HG03457 (cell line): Measurements from ENCODE around the gene PRDM10.
"Not testable (repeated sequence)": the region's sequence is repeated elsewhere in the genome, so short reads cannot be mapped to it uniquely, and the experiment has no call there.

Experiments used
- ATAC-seq: cut with Tn5 transposase; IDR thresholded peaks from one replicate; pipeline ENCODE4 v1.9.1; 2021; ENCODE audit warnings: moderate number of reproducible peaks; ENCODE audit not compliant: unreplicated experiment

PRDM10 gene

GRCh38 chr11:130002352-130002845 lies at the start of gene PRDM10:
Gene PRDM10, minus strand, starts transcription at chr11:130002835. Its CDS starts 41,871 bp downstream, at chr11:129960964.
- ATAC-seq = peak; percentile 26

- no peak for ATAC-seq
These were observed 48.4 kb upstream of the PRDM10 start for GRCh38 chr11:130051082-130051481.

DNA sequence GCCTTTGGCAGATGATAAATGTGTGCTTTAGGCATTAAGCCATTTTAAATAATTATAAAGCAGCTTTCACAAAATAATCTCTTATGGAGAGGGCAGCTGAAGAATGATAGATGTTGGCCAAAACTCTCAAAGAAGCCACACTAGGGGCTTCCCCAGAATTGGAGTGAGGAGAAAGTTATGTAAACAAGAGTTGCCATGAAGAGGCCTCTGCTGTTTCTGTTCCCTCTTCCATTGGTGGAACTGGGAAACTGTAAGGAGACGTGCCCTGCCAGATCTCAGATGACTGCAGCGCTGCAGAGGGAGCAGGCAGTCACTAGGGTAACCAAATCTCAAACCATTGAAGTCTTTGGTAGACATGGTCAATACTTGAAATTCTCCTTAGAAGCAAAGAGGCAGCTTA lies 47.6 kb upstream of the PRDM10 start:
- ATAC-seq = no peak

DNA sequence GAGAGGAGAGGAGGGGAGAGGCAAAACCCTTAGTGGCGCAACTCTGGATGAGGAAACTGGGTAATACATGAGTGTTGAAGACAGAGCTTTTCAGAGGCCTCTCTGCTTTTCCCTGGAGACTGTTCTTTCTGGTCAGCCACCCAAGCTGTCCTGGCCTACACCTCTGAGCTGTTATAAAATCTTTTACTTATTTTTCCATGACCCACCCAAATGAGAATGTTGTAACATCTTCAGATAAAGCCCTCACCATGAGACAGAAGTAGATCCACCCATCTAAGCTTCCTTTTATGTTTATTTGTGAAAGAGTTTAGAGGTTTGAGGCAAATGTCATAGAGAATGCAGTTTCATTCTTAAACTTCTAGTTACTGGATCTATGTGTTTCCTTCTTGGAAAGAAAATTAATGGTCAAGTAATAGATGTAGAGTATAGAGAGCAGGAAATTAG lies 46.7 kb upstream of the PRDM10 start:
- no peak for ATAC-seq

GRCh38 chr11:130047141-130047540 lies 44.5 kb upstream of the PRDM10 start:
- ATAC-seq = no peak

DNA sequence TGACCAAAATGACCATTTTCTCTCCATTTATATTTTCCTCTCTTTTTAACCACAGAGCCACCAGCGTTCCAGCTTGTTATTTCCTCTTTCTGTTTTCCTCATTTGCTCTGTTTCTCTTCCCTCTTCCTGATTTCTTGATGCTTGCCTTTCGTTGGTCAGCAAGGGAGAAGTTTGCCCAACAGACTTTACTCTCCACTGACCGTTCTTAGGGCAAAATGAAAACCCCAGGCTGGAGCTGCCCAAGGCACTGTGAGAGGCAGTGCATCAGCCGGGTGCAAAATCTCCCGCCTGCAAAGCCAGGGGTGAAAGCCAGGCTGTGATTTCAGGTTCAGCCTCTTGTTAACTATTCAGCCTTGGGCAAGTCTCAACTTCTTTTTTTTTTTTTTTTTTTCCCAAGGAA lies 40.9 kb upstream of the PRDM10 start:
- no peak for ATAC-seq

DNA sequence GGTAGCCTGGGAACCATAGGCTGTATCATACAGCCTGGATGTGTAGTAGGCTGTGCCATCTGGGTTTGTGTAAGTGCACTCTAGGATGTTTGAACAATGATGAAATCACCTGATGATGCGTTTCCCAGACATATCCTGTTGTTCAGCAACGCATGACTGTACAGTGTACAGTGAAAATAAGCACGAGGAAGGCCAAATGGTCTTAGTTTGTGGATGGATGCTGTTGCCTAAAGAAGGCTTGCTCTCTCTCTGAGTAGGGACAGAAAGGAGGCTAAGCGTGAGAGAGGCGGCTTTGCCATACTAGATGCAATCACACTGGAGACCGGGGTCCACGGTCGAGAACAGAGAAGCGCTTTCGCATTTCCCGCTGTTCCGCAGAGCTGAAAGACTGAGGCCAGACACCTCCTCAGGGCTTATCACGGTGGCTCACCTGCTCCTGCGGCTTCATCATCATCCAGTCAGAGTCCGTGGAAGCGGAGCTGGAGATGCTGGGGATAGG lies 39.5 kb upstream of the PRDM10 start:
- ATAC-seq = no peak

DNA sequence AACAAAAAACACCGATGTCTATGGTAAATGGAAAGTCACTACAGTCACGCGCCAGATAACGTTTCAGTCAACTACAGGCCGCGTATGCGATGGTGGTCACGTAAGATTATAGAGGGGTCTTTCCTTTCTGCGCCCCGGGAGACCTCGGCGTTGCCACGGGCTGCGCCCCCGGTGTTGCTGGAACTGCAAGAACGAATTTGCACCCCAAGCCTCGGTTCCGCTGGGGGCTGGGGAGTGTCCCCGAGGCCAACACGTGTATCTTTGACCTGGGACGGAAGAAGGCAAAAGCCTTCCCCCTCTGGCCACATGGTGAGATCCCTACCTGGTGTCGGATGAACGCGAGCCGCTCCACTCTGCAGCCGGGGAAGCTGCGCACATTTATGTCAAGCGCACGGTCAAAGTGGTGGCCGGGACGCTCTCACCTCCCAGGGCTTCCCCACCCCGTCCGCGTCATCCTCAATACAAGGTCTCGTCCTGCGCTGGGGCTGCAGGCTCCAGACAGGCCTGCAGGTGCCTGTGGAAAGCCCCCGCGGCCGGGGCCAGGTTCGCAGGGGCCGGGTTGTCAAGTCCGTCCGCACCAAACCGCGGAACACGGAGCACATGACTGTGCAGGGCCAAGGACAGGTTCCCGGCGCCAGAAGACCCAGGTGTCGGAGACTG lies 37.8 kb upstream of the PRDM10 start:
- ATAC-seq = no peak

DNA sequence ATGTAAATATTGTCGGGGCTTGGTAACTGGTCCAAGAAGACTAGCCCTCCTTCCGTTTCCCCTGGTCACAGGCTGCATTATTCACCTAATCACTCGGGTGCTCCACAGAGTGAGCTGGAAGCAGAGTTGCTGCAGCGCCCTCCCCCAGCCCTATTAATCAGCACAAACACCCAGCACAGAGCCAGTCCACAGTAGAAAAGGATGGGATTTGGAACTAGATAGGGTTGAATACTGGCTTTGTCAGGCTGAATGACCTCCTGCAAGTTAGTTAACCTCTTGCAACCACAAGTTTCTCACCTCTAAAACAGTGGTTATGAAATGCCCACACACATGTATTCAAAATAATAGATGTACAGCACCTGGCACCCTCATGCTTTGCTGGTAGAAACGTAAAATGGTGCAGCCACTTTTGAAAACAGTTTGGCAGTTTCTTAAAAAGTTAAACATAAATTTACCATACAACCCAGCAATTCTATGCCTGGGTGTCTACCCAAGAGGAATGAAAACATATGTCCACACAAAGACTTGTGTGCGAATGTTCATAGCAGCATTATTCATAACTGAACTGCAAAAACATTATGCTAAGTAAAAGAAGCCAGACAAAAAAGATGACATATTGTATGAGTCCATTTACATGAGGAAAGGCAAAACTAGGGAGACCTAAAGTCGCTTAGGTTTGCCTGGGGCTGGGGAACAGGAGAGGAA lies 35.4 kb upstream of the PRDM10 start:
- ATAC-seq = no peak

- ATAC-seq = no peak
These were observed 34.4 kb upstream of the PRDM10 start for GRCh38 chr11:130037058-130037457.

GRCh38 chr11:130034236-130034635 lies 31.6 kb upstream of the PRDM10 start:
- ATAC-seq = no peak

DNA sequence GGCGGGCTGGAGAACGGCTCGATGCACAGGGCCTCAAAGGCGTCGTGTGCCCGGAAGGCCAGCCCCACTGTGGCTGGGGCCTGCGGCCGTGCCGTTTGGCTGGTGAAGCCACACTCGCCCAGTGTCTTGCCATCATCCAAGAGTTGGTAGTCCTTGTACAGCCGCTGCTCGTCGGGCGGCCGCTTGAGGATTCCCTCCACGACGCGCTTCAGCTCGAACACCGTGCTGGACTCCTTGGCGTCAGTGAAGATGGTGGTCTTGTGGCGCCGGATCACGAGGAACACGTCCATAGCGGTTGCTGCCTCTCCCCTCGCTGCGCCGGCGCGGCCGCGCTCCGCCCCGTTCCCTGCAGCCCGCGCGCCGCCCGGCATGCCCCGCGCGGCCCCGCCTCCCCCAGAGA lies 30.3 kb upstream of the PRDM10 start:
- ATAC-seq = no peak

DNA sequence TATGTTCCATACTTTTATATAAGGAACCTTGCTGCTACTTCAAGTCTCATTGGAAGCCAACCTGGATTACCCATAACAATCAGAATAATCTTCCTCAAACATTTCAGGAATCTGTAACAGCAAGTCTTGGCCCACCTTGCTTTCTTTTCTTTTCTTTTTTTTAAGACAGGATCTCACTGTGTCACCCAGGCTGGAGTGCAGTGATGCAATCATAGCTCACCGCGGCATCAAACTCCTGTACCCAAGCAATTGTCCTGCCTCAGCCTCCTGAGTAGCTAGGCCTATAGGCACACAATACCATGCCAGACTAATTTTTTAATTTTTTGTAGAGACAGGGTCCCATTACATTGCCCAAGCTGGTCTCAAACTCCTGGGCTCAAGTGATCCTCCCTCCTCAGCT lies 29.3 kb upstream of the PRDM10 start:
- ATAC-seq = no peak

GRCh38 chr11:130031056-130031455 lies 28.4 kb upstream of the PRDM10 start:
- no peak for ATAC-seq

- peak; percentile 77 for ATAC-seq
These were observed 26.5 kb upstream of the PRDM10 start for GRCh38 chr11:130029137-130029536.

DNA sequence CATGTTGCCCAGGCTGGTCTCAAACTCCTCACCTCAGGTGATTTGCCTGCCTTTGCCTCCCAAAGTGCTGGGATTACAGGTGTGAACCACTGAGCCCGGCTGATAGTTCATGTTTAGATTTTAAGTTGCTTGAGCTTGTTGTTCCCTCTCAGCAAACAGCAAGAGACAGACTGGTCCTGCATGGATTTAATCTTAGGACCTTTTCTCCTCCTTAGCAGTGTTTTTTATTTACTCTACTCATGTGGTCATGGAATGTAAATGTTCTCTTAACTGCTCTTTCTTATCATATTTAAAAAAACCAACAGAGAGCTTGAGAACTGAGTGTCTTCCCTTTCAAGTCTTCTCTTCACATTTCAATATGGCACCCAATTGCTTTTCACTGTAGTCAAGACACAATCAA lies 22.7 kb upstream of the PRDM10 start:
- no peak for ATAC-seq

- ATAC-seq = no peak
These were observed 21.7 kb upstream of the PRDM10 start for GRCh38 chr11:130024361-130024760.

DNA sequence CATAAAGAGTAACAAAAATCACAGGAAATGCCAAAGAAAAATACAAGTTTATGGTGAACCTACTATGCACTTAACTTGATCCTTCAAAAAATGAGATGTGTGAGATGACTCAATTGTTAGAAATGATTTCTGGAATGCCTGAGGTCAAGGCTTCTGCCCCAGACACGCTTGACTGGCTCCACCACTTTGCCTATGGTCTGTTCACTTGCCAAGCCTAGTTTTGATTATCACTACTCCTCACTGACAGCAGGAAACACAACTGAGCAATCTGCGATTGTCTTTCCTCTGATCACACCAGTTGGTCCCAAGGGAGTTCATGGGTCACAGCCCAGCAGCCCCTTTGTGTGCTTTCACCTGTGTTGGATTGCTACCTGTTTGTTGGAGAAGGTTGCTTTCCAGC lies 20.6 kb upstream of the PRDM10 start:
- peak; percentile 94 for ATAC-seq

GRCh38 chr11:130022799-130023198 lies 20.2 kb upstream of the PRDM10 start:
- no peak for ATAC-seq

GRCh38 chr11:130021606-130022005 lies 19.0 kb upstream of the PRDM10 start:
- ATAC-seq = not testable (repeated sequence)

GRCh38 chr11:130020323-130020722 lies 17.7 kb upstream of the PRDM10 start:
- no peak for ATAC-seq

- not testable (repeated sequence) for ATAC-seq
These were observed 13.2 kb upstream of the PRDM10 start for GRCh38 chr11:130015846-130016245.
